Measurements from ENCODE around the gene PPFIBP1.

The PPFIBP1 gene

DNA sequence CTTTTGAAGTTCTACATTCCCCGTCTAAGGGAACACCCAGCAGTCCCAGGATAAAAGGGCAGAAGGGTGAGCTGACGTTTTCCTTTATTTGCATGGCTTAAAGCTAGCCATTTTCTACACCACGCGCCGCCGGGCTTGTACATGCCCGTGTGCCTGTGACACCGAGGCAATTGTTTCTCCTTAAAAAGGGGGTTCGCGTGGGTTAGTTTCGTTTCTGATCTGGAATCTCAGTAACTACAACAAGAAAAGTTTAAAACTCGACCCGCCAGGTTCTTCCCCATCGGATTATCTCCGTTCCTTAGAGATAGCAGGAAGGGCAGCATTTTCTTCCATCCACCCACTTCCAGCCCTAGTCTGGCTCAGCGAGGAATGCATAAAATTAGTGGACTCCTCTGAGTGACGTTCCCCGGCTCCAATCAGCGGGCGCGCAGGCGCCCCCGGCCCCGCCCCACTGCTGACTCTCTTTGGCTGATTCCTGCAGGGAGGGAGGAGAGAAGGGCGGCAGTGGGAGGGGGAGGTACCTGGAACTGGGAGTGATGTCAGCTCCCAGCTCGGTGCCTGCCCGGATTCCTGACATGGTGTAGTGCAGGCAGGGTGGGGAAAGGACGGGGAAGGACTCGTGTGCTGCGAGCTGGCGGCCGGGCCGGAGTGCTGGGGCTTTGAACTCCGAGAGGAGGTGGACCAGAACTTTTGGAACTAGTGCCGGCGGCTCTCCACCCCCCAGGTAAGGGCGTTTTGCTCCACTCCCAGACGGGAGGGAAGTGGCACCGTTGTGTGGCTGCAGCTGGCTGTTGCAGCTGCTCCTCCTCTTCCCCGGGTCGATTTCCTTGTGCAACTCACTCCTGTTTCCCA lies at the start of gene PPFIBP1:
TSS of gene PPFIBP1 (plus strand) at position 565 of the 852 bp plus-strand sequence. CDS start 109,191 bp downstream, outside the sequence.
- peak; percentile 100 for DNase-seq (ENCODE audit: low read depth)

DNA sequence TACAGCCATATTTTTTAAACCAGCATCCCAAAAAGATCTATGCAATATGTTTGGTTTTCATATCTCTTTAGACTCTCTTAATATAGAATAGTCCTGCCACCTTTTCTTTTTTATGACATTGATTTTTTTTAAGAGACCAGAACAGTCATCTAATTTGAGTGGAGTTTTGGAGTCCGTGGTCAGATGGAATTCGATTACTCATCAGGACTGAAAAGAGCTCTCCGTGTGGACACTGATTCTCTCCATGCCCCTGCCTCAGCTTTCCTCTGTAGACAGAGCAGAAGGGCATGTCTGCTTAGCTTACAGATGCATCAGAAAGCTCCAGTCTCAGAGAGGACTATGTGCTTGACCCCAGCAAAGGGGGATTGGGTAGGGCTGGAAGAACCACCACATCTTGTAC lies 49.7 kb upstream of the PPFIBP1 start:
- peak; percentile 80 for DNase-seq (ENCODE audit: low read depth)

DNA sequence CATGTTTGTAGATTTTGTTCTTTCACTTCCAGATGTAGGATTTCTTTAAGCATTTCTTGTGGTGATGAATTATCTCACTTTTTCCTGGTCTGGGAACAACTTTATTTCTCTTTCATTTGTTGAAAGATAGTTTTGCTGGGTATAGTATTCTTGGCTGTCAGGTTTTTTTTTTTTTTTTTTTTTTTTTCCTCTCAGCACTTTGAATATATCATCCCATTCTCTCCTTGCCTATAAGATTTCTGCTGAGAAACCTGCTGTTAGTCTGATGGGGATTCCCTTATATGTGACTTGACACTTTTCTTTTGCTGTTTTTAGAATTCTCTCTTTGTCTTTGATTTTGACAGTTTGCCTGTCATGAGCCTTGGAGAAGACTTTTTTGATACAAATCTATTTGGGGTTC lies 47.0 kb upstream of the PPFIBP1 start:
- no peak for DNase-seq (ENCODE audit: low read depth)

DNA sequence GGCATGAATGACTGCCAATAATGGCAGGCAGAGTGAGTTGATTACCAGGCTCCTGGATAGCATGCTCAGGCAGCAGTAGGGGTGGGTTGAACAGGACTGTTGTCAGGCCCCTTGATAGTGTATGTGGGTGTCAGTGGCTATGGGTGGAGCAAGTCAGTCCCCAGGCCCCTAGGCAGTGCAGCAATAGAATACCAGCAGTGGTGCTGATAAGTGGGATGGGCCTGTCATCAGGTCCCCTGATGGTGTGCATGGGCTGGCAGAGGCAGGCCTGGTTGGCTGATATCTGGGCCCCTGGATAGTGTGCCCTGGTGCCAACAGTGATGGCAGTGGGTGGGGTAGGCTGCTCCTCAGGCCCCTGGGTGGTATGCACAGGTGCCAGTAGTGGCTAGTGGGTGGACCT lies 45.1 kb upstream of the PPFIBP1 start:
- no peak for DNase-seq (ENCODE audit: low read depth)

DNA sequence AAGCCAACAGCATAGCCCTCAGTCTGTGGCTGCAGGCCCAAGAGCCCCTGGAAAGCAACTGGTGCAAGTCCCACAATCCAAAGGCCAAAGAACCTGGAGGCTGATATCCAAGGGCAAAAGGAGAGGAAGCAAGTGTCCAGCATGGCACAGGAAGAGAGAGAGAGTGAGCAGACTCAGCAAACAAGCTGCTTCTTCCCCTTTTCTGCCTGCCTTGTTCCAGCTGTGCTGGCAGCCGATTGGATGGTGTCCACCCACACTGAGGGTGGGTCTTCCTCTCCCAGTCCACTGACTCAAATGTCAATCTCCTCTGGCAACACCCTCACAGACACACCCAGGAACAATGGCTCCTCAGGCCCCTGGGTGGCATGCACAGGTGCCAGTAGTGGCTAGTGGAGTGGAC lies 44.0 kb upstream of the PPFIBP1 start:
- no peak for DNase-seq (ENCODE audit: low read depth)

DNA sequence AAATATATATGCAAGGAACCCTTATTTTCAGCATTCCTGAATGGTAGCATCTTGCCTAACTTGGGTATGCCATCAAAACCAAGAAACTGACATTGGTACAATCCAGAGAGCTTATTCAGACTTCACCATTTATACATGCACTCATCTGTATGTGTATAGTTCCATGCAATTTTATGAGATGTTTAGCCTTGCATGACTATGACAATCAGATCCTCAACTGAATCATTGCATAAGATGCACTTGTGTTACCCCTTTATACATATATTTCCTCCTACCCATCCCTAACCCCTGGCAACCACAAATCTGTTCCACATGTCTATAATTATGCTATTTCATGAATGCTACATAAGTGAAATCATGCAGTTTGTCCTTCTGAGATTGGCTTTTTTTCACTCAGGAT lies 37.0 kb upstream of the PPFIBP1 start:
- no peak for DNase-seq (ENCODE audit: low read depth)

DNA sequence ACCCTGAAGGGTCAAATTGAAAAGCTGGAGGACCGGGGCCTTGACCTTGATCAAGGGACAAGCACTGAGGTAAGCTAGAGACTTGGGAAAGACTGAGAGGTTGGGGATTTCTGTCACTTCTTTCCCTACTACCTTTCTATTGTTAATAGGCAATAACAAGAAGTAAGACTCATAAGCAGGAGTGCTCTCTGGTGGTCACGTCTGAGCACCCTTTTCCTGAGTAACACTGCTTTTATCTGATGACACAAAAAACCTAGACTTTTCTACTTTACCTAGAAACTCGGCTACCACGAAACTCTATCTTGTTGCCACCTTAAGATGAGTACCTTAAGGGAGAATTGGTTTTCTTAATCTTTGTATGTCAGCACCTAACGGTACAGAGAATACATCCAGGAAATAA lies 35.5 kb upstream of the PPFIBP1 start:
- DNase-seq (ENCODE audit: low read depth), result no peak

DNA sequence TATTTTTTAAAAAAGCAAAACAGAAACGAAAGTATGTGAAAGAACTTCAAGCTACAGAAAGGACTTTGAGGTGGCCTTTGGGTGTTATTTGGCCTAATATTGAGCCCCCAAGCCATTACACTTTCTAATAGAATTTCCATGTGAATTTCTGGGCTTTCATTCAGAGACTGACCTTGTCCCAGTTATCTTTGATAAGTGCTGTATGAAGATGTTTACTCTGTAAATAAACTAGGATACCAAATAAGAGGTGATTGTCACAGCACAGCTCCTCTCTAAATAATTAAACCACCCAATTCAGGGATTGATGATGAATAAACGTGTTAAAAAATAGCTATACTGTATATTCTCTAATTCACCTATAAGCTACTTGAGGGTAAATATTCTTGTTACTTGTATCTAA lies 32.8 kb upstream of the PPFIBP1 start:
- DNase-seq (ENCODE audit: low read depth), result no peak

DNA sequence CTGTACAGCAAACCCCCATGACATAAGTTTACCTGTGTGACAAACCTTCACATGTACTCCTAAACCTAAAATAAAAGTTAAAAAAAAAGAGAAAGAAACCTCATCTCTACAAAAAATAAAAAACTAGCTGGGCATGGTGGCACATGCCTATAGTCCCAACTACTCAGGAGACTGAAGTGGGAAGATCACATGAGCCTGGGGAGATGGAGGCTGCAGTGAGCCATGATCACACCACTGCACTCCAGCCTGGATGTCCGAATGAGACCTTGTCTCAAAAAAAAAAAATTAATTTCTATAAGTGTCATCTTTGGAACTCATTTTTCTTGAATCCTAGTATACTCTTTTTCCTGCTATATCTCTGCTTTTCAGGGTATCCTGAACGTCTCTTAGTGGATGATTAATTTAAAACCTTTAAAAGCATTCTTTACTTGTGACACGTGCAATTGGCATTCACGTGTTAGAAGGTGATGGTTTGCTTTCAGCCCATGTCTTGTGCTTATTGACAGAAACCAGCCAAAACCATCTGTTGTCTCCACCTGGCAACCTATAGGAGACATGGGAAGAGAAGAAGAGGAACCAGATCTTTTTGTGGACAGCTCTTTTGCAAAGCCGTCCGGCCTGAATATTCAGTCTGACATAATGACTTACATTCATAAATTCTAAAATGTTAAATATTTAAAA lies 30.6 kb upstream of the PPFIBP1 start:
- peak; percentile 30 for DNase-seq (ENCODE audit: low read depth)

DNA sequence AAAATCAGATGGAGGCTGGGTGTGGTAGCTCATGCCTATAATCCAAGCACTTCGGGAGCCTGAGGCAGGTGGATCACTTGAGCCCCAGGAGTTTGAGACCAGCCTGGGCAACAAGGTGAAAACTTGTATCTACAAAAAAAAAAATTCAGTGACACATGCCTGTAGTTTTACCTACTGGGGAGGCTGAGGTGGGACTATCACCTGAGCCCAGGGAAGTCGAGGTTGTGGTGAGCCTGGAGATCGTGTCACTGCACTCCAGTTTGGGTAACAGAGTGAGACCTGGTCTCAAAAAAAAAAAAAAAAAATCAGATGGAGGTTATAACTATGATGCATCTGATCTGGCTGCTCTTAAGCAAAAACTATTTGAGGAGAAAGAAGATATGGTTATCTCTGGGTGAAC lies 26.6 kb upstream of the PPFIBP1 start:
- no peak for DNase-seq (ENCODE audit: low read depth)

DNA sequence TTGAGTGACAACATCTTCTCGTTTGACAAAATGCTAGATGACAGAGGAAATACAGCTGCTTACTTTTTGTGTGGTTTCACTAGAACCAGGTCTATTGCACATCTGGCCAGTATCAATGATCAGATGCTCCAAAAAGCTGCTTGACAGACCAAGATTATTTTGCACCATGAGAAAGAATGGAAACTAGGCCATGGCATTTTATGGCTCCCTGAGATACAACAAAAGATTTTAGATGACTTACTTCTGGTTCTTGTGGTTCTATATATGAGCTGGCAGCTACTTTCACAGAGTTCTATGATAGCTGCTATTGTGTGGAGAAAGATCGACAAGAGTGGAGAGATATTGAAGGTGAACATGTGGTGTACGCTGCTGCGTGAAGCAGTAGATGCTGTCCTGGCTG lies 25.9 kb upstream of the PPFIBP1 start:
- DNase-seq (ENCODE audit: low read depth), result no peak

DNA sequence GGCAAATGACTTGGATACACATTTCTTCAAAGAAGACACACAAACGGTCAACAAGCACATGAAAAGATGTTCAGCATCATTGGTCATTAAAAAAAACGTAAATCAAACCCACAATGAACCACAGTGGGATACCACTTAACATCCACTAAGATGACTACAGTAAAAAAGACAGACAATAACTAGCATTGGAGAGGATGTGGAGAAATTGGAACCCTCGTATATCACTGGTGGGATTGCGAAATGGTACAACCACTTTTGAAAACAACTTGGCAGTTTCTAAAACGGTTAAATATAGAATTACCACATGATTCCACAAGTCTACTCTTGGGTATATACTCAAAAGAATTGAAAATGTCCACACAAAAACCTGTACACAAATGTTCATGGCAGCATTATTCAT lies 25.2 kb upstream of the PPFIBP1 start:
- DNase-seq (ENCODE audit: low read depth), result no peak

DNA sequence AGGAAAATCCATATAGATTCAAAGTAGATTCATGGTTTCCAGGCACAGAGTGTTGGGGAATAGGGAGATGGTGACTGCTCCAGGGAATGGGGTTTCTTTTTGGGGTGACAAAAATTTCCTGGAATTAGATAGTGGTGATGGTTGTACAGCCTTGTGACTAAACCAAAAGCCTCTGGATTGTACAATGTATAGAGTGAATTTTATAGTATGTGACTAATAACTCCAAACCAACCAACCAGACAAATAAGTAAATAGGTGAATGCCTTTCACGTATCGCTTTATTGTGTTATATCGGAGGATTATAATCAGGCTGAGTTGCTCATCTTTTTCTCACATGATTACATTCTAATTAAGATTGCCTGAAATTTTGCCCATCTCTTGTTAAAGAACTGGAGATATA lies 24.6 kb upstream of the PPFIBP1 start:
- no peak for DNase-seq (ENCODE audit: low read depth)

DNA sequence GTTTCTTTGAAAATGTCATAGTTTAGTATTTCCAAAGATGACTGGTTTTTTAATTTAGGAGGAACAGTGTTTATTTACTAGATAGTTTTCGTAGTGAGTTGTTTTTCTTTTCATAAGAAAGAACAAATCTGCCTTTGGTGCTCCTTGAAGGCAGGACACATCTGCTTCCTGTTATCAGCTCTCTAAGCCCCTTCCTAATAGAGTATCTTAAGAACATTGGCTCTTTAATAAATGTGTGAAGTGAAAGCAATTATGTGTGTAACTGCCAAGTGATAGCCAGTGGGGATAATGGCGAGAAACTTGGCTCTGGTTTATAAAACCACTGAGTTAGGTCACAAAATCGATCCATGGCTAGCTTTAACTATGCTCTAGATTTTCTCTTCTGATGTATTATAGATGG lies 23.5 kb upstream of the PPFIBP1 start:
- no peak for DNase-seq (ENCODE audit: low read depth)

DNA sequence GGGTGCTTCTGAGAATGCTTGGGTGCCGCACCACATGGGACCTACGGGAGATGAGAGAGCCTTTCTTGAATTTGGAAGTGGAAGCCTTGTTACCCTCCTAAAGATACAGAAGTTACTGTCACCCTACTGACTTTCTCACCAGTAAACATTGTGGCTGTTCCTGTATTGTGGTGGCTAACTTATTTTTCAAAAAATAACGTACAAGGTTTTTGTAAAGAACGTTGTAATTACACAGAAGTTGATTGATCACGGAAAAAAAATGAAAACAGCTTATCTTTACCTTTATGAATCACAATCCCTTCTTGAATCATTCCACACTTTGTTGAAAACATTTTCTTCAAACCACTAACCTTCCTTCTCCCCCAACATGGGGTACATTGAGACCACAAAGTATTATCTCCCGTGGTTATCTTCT lies 22.0 kb upstream of the PPFIBP1 start:
- DNase-seq (ENCODE audit: low read depth), result no peak

DNA sequence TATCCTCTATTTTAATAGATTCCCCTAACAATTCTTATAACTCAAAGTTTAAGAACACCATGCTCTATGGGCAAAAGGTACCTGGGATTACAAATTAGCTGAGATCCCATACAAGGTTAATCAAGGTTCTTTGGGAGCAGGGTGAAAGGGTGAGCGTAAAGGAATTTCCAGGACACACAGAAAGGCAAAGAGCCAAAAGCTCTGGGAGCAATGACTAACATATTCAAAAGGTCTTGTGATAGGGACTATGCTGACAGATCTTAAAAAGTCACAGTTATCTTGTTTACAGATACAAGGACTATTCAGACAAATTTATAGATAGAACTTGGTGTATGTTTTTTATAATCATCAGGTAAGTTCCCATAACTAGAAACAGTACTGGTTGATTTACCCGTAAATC lies 19.5 kb upstream of the PPFIBP1 start:
- DNase-seq (ENCODE audit: low read depth), result peak; percentile 19

DNA sequence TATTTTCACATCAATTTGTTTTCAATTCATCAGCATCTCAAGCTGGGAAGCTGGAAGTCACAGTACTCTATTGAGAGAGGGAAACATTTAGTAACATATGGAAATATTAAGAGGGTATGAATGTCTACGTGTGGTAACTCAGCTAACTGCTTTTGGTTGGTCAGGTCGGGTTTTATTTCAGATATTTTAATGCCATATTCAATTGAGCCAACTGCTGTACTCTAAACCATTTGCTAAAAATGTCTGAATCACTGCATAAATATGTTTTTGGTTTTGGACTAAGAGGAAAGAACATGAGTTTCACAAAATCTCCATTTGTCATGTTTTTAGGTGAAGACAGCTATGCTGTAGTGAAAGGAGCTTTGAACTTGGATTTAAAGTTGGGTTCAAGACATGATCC lies 18.9 kb upstream of the PPFIBP1 start:
- DNase-seq (ENCODE audit: low read depth), result peak; percentile 55

DNA sequence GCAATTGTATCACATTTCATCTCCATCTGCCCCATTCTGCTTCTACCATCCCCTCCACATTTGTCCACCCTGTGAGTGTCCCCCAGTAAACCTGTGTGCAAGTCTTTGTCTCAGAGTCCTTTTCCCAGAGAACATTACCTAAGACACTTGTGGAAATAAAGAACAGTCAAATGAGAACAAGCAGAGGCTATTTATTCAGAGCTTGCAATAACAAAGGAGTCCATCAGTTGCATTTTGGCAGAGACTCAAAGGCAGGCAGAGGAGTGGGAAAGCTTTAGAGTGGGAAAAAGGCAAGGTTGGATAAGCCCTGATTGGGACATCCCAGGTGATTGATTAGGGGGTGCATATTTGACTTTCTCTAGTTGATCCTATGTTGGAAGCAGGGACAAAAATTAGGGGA lies 18.2 kb upstream of the PPFIBP1 start:
- no peak for DNase-seq (ENCODE audit: low read depth)

DNA sequence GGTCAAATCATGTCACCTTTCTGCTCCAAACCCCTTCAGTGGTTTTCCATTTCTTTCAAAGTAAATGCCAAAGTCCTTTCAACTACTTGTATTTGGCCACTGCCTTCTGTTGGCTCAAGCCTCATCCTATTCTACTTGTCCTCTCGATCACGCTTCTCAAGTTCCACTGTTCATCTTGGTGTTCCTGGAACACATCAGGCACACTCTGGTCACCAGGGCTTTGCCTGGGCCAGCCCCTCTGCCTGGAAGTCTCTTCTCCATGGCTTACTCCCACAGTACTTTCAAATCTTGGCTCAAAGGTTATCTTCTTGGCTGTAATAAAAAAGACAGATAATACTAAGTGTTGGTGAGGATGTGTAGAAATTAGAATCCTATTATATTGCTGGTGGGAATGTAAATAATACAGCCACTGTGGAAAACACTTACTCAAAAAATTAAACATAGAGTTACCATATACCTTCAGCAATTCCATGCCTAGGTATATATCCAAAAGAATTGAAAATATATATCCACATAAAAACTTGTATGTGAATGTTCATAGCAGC lies 17.3 kb upstream of the PPFIBP1 start:
- DNase-seq (ENCODE audit: low read depth), result no peak

DNA sequence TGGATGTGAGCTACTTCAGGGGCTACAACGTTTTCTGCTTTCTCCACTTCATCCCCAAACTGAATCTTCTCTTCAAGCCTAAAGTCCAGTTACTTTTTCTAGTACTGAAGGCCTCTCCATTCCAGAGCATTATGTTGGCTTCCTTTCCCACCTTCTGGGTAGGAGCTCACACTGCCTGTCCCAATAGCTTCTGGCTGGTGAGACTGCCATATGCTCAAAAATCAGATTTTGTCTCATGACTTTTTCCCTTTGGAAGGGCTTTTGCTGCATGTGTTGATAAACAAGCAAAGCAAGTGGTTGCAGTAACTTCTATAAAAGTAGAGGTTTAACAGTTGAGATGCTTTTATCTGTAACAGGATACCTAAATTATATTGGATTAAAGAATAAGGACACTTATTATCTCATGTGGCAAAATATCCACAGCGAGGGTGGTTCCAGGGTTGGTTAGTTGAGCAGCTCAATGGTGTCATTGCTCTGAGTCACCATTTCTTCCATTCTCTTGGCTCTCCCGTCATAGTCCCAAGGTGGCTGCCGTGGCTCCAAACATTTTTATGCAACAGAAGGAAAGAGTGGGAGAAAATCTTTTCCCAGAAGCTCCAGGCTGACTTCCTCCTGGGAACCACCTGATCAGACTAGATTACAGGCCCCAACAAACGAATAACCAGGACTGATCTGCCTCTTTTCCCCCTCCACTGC lies 15.1 kb upstream of the PPFIBP1 start:
- DNase-seq (ENCODE audit: low read depth), result no peak

DNA sequence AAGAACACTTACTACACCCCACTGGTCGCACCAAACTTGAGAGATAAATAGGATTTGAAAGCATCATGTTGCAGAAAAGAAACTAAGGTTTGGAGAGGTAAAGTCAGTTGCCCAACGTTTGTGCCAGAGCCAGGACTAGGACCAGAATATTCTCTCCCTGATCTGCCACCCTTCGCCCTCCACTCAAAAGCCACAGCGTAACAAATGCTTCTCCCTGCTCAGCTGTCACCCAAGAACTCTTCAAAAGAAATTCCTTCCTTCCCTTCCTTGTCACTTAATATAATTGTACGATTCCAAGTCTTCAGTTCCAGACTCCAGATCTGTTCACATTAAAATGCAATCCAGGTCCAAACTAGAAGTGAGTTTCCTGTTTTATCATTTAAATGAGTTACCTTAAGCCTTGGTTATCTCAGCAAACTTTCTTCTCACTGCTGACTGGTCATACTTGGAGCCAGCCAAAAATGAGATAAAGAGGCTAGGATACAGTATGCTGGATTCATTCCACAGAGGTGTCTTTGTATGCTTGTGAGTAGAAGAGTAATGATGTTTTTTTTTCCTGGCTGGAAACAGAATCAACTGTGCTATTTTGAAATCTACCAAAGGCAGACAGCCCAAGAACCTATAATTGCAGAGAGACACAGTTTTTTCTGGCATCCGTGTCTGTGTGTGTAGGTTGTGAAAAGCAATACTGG lies 12.8 kb upstream of the PPFIBP1 start:
- no peak for DNase-seq (ENCODE audit: low read depth)

DNA sequence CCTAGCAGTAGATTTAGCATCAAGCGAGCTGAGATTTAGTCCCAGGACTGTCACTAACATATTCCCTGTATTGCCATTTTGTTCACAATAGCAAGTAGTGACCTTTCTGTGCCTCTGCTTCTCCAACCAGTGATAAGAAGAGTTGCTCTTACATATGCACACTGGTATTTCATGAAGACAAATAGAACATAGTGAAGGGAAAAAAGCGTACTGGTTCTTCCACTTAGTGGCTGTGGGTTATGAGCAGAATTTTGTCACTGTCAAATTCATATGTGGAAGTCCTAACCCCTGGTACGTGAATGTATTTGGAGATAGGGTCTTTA lies 12.3 kb upstream of the PPFIBP1 start:
- no peak for DNase-seq (ENCODE audit: low read depth)

Data from HS-27A (cell line).